ENCODE data around the gene PRR18.

Gene PRR18

DNA sequence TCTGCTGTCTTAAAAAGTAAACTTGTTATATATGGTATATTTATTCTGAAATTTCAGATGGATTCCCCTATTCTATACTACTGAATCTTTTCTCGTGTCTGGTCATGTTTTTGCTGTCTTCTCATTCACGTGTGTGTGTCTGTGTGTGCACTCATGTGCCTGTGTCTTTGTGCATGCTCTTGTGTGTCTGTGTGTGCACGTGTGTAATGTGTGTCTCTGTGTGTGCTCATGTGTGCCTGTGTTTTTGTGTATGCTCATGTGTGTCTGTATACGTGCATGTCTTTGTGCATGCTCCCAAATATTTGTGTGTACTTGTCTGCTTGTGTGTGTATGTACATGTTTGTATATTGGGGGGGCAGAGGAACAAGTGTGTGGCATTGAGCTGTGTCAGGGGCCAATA, 34.0 kb downstream of the PRR18 start:
- TF ChIP-seq, protein P1, sequence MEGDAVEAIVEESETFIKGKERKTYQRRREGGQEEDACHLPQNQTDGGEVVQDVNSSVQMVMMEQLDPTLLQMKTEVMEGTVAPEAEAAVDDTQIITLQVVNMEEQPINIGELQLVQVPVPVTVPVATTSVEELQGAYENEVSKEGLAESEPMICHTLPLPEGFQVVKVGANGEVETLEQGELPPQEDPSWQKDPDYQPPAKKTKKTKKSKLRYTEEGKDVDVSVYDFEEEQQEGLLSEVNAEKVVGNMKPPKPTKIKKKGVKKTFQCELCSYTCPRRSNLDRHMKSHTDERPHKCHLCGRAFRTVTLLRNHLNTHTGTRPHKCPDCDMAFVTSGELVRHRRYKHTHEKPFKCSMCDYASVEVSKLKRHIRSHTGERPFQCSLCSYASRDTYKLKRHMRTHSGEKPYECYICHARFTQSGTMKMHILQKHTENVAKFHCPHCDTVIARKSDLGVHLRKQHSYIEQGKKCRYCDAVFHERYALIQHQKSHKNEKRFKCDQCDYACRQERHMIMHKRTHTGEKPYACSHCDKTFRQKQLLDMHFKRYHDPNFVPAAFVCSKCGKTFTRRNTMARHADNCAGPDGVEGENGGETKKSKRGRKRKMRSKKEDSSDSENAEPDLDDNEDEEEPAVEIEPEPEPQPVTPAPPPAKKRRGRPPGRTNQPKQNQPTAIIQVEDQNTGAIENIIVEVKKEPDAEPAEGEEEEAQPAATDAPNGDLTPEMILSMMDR (IDR thresholded peaks at IDR 0.05; ENCODE audit: insufficient read depth, low read depth, low read length, missing control alignments), result no peak
- no peak for DNase-seq (ENCODE audit: low read depth)
- H3K4me3 ChIP-seq (ENCODE audit: low read length), result no peak overlapping the region

DNA sequence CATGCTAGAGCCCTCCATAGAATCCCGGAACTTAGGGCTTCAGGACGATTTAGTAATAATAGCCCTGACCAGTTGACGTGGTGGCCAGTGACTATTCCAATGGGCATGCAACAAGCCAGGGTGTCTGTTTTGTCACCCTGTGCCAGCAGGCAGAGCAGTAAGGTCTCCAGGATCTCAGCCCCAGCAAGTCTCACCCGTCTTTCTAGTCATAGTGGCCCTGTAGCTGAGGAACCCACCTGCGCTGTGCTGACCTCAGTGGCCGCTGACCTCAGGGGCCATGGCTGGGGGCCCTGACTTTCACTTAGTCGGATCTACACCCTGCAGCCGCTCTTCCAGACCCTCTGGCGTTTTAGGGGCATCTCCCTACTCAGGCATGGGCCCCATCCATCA, 36.8 kb downstream of the PRR18 start:
- TF ChIP-seq, protein P1 (IDR thresholded peaks at IDR 0.05; ENCODE audit: insufficient read depth, low read depth, low read length, missing control alignments), result no peak
- no peak for DNase-seq (ENCODE audit: low read depth)
- H3K4me3 ChIP-seq (ENCODE audit: low read length), result no peak overlapping the region

DNA sequence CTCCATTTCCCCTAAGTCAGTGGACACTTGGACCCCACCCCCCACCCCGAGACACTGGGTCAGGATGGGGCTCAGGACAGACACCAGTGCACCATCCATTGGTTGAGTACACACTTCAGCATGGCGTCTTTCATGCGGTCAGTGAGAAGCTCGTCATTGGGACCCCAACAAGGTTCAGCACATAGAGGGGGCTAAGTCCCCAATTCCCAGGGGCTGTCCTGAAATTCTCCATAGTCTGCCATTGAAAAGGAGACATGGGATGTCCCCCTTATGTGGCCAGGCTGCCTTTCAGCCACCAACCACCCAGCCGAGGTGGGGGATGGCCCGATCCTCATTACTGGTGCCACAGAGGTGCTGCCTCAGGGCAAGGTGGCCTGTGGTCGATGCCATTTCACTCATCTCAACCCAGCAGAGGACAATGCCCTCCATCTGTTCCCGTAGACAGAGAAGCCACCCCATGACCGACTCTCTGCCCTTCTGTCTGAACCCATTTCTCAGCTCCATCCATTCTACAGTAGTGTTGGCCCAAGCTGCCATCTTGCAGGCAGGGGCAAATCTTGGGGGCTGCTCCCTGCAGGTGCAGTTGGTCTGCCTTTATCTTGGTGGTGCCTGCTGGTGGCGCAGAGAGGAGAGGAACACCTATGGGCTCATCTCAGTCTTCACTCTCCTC, 37.4 kb downstream of the PRR18 start:
- no peak overlapping the region for H3K4me3 ChIP-seq (ENCODE audit: low read length)
- no peak for DNase-seq (ENCODE audit: low read depth)
- TF ChIP-seq, protein P1 (IDR thresholded peaks at IDR 0.05; ENCODE audit: insufficient read depth, low read depth, low read length, missing control alignments), result no peak

DNA sequence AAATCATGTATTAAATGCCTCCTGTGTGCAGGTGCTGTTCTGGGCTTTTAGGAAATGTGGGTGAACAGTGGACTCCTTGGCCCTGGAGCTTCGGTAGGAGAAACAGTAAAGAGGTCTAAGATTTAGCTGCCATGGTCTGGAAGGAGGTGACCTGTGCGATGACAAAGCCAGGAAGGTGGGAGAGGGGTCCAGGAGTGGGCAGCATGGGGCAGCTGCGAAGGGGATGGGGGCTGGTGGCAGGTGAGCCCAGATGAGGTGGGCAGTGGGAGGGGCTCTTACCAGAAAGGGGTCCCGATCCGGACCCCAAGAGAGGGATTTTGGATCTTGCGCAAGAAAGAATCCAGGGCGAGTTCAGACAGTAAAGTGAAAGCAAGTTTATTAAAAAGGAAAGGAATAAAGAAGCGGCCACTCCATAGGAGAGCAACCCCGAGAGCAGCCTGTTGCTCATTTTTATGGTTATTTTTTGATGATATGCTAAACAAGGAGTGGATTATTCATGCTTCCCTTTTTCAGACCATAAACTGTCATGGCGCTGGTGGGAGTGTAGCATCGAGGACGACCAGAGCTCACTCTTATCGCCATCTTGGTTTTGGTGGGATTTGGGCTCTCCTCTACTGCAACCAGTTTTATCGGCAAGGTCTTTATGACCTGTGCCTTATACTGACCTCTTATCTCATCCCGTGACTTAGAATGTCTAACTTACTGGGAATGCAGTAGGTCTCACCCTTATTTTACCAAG, 38.7 kb downstream of the PRR18 start:
- H3K4me3 ChIP-seq (ENCODE audit: low read length), result no peak overlapping the region
- TF ChIP-seq, protein P1 (IDR thresholded peaks at IDR 0.05; ENCODE audit: insufficient read depth, low read depth, low read length, missing control alignments), result no peak
- DNase-seq (ENCODE audit: low read depth), result no peak

DNA sequence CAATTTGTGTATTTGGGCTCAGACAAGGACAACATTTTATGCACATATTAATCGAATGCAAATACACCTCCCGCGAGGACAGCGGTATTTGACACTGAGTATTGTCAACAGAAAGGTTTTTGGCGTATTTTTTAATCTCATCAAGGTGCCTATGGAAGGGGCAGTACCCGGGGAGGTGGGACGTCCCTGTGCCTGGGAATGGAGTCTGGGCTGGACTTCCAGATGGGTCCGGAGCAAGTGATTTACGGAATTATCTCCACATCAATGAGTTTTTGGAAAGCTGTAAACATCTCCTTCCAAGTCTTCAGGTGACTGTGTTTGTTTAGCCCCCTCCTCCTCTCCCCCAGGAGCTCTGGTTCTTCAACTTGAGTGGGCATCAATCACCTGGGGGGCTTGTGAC, 39.8 kb downstream of the PRR18 start:
- H3K4me3 ChIP-seq (ENCODE audit: low read length), result no peak overlapping the region
- no peak for DNase-seq (ENCODE audit: low read depth)
- TF ChIP-seq, protein P1 (IDR thresholded peaks at IDR 0.05; ENCODE audit: insufficient read depth, low read depth, low read length, missing control alignments), result no peak

DNA sequence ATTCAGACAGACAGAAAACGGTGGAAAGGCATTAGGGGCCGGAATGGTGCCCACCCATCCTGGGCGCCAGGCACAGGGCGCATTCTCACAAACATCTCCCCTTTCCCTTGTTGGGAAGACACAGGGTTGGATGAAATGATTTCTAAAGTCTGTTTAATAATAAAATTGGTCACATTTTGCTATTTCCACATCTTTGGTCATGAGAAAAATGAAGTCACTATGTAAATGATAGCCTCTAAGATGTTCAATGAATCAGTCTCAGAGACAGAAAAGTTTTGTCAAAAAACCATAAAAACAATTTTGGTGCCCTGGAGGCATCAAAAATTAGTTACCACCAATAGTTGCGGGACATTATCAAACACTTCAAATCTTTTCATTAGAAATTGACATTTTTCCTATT, 40.7 kb downstream of the PRR18 start:
- TF ChIP-seq, protein P1 (IDR thresholded peaks at IDR 0.05; ENCODE audit: insufficient read depth, low read depth, low read length, missing control alignments), result no peak
- H3K4me3 ChIP-seq (ENCODE audit: low read length), result no peak overlapping the region
- DNase-seq (ENCODE audit: low read depth), result no peak
